ENCODE measurements around the gene DCUN1D2.

DCUN1D2 gene

DNA sequence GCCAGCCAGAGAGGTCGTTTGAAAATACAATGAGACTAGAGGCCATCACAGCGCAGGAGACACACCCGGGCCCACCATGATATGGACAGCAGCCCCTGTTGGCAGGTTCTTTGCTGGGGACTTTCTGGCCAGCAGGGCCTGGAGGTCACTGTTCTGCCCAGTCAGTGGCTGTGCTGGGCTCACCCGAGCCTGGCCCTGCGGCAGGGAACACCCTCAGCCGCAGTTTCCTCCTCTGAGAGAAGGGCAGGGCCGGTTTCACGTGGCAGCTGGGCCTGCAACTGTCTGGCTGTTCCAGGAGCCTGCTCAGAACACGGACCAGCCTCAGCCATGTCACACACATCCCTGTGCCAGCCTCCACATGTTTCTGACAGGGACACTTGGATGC, 76.6 kb downstream of the DCUN1D2 start:
- Histone ChIP-seq H3K27ac (ENCODE audit: low read depth, low read length) (no peak overlapping the region), H3K9me3 (ENCODE audit: control insufficient read depth, insufficient read depth, low read length) (peaks cover 10% of the 10 kb centered on the region), H3K4me2 (ENCODE audit: low read length) (no peak overlapping the region), H3F3A (ENCODE audit: control insufficient read depth, insufficient read depth) (peaks cover 6% of the 10 kb centered on the region; the same call in 1 of the 2 replicates), H3K79me2 (ENCODE audit: control insufficient read depth, low read length) (peaks cover 16% of the 10 kb centered on the region), H3K36me3 (ENCODE audit: control insufficient read depth, low read length) (no peaks in the 10 kb centered on the region), H4K20me1 (ENCODE audit: control insufficient read depth, insufficient read depth, low read depth, low read length) (no peaks in the 10 kb centered on the region), H3K4me3 (ENCODE audit: low read length) (no peak overlapping the region), H3K9me2 (replicated peaks; ENCODE audit: control insufficient read depth, low read length) (no peaks in the 10 kb centered on the region), H3K27me3 (ENCODE audit: control insufficient read depth, low read length) (no peaks in the 10 kb centered on the region), H3K4me1 (ENCODE audit: control insufficient read depth, low read length) (peaks cover 36% of the 10 kb centered on the region)
- TF ChIP-seq EZH2phosphoT487 (IDR thresholded peaks at IDR 0.05; ENCODE audit: borderline replicate concordance, low read length) (no peak), CTCF (IDR thresholded peaks at IDR 0.05; ENCODE audit: low read depth, low read length, poor library complexity, severe bottlenecking) (no peak)

GRCh38 chr13:113413178-113413897, 77.2 kb downstream of the DCUN1D2 start:
- TF ChIP-seq CTCF (IDR thresholded peaks at IDR 0.05; ENCODE audit: low read depth, low read length, poor library complexity, severe bottlenecking) (no peak), EZH2phosphoT487 (IDR thresholded peaks at IDR 0.05; ENCODE audit: borderline replicate concordance, low read length) (no peak)
- Histone ChIP-seq H3K4me2 (ENCODE audit: low read length) (no peak overlapping the region), H4K20me1 (ENCODE audit: control insufficient read depth, insufficient read depth, low read depth, low read length) (no peaks in the 10 kb centered on the region), H3K9me3 (ENCODE audit: control insufficient read depth, insufficient read depth, low read length) (peaks cover 11% of the 10 kb centered on the region), H3K27ac (ENCODE audit: low read depth, low read length) (no peak overlapping the region), H3K27me3 (ENCODE audit: control insufficient read depth, low read length) (no peaks in the 10 kb centered on the region), H3K9me2 (replicated peaks; ENCODE audit: control insufficient read depth, low read length) (no peaks in the 10 kb centered on the region), H3K36me3 (ENCODE audit: control insufficient read depth, low read length) (no peaks in the 10 kb centered on the region), H3K4me3 (ENCODE audit: low read length) (no peak overlapping the region), H3K79me2 (ENCODE audit: control insufficient read depth, low read length) (peaks cover 16% of the 10 kb centered on the region), H3F3A (ENCODE audit: control insufficient read depth, insufficient read depth) (peaks cover 6% of the 10 kb centered on the region; the same call in 1 of the 2 replicates), H3K4me1 (ENCODE audit: control insufficient read depth, low read length) (peaks cover 41% of the 10 kb centered on the region)

GRCh38 chr13:113412440-113412839, 78.1 kb downstream of the DCUN1D2 start:
- no peaks in the 10 kb centered on the region for H3K9me2 ChIP-seq (replicated peaks; ENCODE audit: control insufficient read depth, low read length)
- TF ChIP-seq EZH2phosphoT487 (IDR thresholded peaks at IDR 0.05; ENCODE audit: borderline replicate concordance, low read length): no peak
- TF ChIP-seq CTCF (IDR thresholded peaks at IDR 0.05; ENCODE audit: low read depth, low read length, poor library complexity, severe bottlenecking): no peak
- peaks cover 11% of the 10 kb centered on the region for H3K9me3 ChIP-seq (ENCODE audit: control insufficient read depth, insufficient read depth, low read length)
- no peaks in the 10 kb centered on the region for H3K36me3 ChIP-seq (ENCODE audit: control insufficient read depth, low read length)
- H3K4me2 ChIP-seq (ENCODE audit: low read length): no peak overlapping the region
- H3K79me2 ChIP-seq (ENCODE audit: control insufficient read depth, low read length): peaks cover 16% of the 10 kb centered on the region
- H3K27ac ChIP-seq (ENCODE audit: low read depth, low read length): no peak overlapping the region
- no peak overlapping the region for H3K4me3 ChIP-seq (ENCODE audit: low read length)
- peaks cover 45% of the 10 kb centered on the region for H3K4me1 ChIP-seq (ENCODE audit: control insufficient read depth, low read length)
- no peaks in the 10 kb centered on the region for H4K20me1 ChIP-seq (ENCODE audit: control insufficient read depth, insufficient read depth, low read depth, low read length)
- H3K27me3 ChIP-seq (ENCODE audit: control insufficient read depth, low read length): no peaks in the 10 kb centered on the region
- H3F3A ChIP-seq (ENCODE audit: control insufficient read depth, insufficient read depth): peaks cover 6% of the 10 kb centered on the region; the same call in 1 of the 2 replicates
